Lower leg skin (tissue), 4 donors: ENCODE data around the gene WIPF2. TPM values are rescaled to one million over a fixed set of nuclear protein-coding genes. Genes with fewer than 3 reads are reported as not detected.

Experiments used
- DNase-seq, 2 donors: peaks; one replicate each; pipeline ENCODE4 v3.0.0-alpha.2; 2019; ENCODE audit warnings: low spot score in 2 of 2
- H3K4me3 ChIP-seq: fragments of 200-600 bp; sonication (generic); 2 replicates; pipeline ENCODE4 v1.5.1; 2017; ENCODE audit warnings: mild to moderate bottlenecking, low read depth; ENCODE audit not compliant: poor library complexity, severe bottlenecking
- CTCF ChIP-seq, 3 donors: fragments of 450-650 bp; IDR thresholded peaks; one replicate each; pipeline ENCODE4 v1.5.1; 2016; ENCODE audit warnings: antibody characterized with exemption in 3 of 3, mild to moderate bottlenecking in 3 of 3, moderate library complexity in 2 of 3
- POLR2A ChIP-seq, 2 donors: fragments of 450-650 bp; IDR thresholded peaks; one replicate each; pipeline ENCODE4 v1.6.1; 2016 to 2017; ENCODE audit warnings: antibody characterized with exemption in 2 of 2, mild to moderate bottlenecking in 1 of 2, moderate library complexity in 1 of 2
- WGBS, 2 donors: methylation state at CpG; one replicate each; pipeline ENCODE4 v1.1.5; 2018; 5-methylcytosine and 5-hydroxymethylcytosine counted together
- intact Hi-C: fragments of 100-400 bp; cut with DNase I; formaldehyde crosslinking; loops from one replicate; pipeline ENCODE4 v1.15.0; 2023; ENCODE audit warnings: low total_unique reads
- total RNA-seq, 4 donors: library from RNA; depleted of rRNA; stranded (reverse); fragments of >200 nt; gene quantifications; one replicate each; pipeline ENCODE4 v1.1.0, GENCODE V29; 2016

WIPF2 gene
- total RNA-seq, 4 donors from 2014 or later, result 14.5 to 24.3 (median 18.5) TPM

DNA sequence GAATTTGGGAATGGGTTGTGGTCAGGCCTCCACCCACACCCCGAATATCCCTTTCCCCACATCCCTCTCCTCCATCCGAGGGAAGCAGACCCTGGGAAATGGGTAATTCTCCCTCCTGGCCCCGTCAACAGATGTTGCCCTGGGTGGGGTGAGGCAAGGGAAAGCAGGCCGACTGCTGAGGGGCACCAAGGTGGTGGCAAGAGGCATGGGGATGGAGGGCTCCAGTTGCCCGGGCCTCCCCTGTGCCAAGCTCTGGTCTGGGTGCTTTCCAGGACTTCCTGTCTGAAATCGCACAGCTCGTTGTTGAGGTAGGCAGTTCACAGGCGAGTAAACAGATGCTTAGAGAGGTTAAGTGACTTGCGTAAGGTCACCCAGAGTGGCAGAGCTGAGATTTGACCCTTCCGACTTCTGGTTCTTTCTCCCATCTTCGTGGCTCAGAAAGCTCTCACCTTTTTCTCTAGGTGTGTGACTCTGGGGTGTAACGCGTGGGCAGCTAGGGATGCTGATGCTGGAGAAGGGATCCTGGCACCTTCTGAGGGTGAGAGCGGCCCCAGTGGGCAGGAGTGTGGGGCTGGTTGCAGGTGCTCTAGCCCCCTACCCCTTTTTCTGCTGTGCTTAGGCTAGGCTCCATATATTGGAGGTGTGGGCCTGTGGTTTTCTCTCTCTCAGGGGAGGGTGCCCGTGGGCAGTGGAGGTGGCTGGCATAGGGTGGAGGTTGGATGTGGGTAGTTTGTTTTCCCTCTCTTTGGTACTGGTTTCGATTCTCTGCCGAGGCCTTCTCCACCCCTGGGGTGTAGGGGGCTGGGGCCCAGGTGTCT is 107.1 kb downstream of the WIPF2 start:
- no peak for DNase-seq
- 50 to 53% methylated on average over 17 of the region's 17 CpGs for whole genome bisulfite sequencing, 2 donors
- TF ChIP-seq CTCF (IDR thresholded peaks at IDR 0.05), result no peak
- no peak for TF ChIP-seq POLR2A (IDR thresholded peaks at IDR 0.05)
- intact Hi-C loops, result no loop called here
- no peak overlapping the region for H3K4me3 ChIP-seq

DNA sequence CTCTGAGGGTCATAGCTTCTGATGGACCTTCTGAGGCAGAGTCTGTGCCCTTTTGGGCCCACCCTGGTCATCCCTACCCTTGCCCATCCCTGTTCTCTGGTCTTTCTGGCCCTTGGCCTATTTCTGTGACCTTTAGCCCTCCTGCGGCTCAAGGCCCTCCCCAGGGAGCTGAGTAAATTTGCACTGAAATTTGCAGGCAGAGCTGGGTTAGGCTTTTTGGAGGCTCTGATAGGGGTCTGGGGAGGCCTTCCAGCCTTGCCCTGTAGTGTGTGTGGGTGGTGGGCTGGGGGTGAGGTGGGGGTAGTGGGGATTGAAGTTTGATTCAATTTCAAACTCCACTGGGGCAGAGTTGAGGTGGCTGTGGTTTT is 107.7 kb downstream of the WIPF2 start:
- intact Hi-C loops, result no loop called here
- H3K4me3 ChIP-seq, result no peak overlapping the region
- DNase-seq, result no peak
- WGBS, 2 donors, result 38 to 60% methylated on average over 1 of the region's 1 CpG
- no peak for TF ChIP-seq CTCF (IDR thresholded peaks at IDR 0.05)
- no peak for TF ChIP-seq POLR2A (IDR thresholded peaks at IDR 0.05)

DNA sequence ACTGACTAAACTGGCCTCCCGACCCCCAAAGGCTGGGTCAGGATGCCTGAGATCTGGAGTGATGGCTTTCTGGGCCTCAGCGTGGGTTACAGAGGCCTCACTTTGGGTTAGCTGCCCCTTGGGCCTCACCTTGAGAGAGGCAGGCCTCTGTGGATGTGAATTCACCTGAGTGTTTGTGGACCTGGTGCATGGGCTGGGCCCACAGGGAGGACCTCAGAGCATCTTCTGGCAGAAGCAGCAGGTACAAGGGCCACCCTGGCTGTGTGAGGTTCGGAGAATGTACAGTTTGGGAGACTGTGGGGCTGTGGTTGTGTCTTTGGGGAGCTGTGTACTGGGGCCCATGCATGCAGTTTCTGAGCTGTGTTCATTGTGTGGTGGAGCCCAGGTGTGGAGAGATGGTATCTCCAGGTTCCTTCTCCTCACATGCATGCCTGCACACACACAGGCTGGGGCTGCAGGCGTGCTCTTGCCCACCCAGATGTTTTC is 108.2 kb downstream of the WIPF2 start:
- H3K4me3 ChIP-seq, result no peak overlapping the region
- TF ChIP-seq POLR2A (IDR thresholded peaks at IDR 0.05) (no peak), CTCF (IDR thresholded peaks at IDR 0.05) (no peak)
- DNase-seq, result no peak
- intact Hi-C loops, result no loop called here
- 59 to 70% methylated on average over 3 to 4 of the region's 4 CpGs for WGBS, 2 donors

DNA sequence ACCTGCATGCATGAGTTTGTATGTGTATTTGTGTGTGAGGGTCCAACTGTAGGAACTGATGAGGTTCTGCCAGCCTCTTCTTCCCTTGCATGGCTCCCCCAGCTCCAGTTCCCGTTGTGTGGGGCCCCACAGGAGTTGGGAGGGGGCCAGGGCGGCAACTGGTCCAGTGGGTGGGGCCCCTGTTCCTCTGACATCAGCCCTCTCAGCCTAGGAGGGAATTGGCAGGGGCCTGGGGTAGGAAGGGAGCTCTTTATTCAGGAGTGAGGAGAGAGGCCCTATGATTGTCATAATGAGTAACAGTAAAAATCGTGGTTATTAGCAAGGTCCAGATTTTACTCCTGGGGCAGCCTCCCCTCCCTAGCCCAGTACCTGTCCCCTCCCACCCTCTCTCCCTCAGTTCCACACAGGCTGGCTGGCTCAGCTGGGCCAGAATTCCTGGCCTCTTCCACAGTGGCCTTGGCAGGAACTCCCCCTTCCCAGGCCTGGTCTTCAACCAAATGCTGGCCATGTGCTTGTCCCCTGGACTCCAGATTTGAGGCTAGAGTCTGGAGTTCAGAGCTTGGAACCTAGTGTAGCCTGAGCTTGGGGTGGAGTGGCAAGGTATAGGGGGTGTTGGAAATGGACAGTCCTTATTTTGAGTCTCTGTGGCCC is 108.8 kb downstream of the WIPF2 start:
- intact Hi-C loops, result no loop called here
- 0 to 3% methylated on average over 3 of the region's 3 CpGs for WGBS, 2 donors
- TF ChIP-seq CTCF (IDR thresholded peaks at IDR 0.05) (no peak), POLR2A (IDR thresholded peaks at IDR 0.05) (no peak)
- H3K4me3 ChIP-seq, result no peak overlapping the region
- no peak for DNase-seq

DNA sequence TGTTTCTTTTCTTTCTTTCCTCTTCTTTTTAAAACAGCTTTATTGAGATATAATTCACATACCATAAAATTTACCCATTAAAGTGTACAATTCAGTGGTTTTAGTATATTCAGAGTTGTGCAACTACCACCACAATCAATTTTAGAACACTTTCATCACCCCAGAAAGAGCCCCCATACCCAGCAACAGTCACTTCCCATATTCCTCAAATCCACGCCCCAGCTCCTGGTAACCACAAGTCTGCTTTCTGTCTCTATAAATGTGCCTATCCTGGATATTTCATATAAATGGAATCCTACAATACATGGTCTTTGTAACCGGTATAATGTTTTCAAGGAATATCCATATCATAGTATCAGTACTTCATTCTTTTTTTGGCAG is 109.3 kb downstream of the WIPF2 start:
- DNase-seq, result no peak
- TF ChIP-seq POLR2A (IDR thresholded peaks at IDR 0.05) (no peak), CTCF (IDR thresholded peaks at IDR 0.05) (no peak)
- intact Hi-C loops, result no loop called here
- 84 to 86% methylated on average over 2 of the region's 2 CpGs for WGBS, 2 donors
- H3K4me3 ChIP-seq, result no peak overlapping the region
